ENCODE measurements around the gene SIRT6. TPM values are rescaled to one million over a fixed set of nuclear protein-coding genes. Genes with fewer than 3 reads are reported as not detected.
"Not testable (repeated sequence)": the region's sequence is repeated elsewhere in the genome, so short reads cannot be mapped to it uniquely, and the experiment has no call there.

SIRT6 gene
- total RNA-seq, 1 experiment from 2014 or later, result 10.0 TPM

DNA sequence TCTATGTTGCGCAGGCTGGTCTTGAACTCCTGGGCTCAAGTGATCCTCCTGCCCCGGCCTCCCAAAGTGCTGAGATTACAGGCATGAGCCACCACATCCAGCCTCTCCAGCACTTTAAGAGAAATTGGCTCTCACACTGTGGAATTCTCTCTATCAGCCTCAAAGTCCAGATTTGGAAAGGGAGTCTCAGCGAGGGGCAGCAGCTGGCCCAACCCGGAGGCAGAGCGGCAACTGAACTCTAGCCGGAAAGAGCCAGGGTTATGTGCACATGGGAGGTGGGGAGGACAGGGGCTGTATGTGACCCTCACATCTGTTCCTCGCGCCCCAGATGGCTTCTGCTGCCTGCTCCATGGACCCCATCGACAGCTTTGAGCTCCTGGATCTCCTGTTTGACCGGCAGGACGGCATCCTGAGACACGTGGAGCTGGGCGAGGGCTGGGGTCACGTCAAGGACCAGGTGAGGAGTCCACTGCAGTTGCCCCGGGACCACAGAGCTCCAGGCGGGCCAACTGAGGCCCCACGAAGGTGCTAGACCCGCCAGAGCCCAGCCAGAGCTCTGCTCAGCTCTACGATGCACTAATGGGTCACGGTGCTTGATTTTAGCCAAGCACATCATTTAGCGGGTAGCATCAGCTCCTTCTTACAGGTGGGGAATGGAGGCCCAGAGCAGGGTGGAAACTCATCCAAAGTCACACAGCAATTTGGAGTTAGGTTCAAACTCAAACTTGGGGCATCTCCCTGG, 27.6 kb downstream of the SIRT6 start:
- in situ Hi-C loops (cut with HindIII; ENCODE audit: low pct_unique_long_range_greater_than_20kb, low sequenced_read_pairs), result no loop called here
- DNase-seq (ENCODE audit: low read depth, low spot score), result no peak

DNA sequence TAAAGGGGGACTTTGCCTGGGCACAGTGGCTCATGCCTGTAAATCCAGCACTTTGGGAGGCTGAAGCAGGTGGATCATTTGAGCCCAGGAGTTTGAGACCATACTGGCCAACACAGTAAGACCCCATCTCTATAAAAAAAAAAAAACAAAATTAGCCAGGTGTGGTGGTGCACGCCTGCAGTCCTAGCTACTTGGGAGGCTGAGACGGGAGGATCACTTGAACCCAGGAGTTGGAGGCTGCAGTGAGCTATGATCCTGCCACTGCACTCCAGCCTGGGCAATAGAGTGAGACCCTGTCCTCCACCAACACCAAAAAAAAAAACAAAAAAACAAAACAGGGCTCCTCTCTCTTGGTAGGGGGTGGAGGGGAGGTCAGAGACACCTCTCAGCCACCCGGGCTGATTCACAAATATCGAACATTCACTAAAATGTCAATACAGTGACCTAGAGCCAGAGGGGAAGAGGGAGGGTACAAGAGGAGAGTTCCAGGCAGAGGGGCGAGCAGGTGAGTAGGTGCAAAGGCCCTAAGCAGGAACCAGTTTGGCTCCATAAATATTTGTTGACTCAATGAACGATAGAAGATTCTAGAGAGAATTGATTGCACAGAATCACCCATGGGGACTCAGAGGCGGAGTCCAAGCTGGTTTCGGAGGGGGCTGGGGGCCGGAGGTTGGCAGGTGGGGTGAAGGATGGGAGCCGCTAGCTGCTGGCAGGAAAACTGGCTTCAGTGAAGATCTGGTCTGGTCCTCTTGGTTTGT, 29.9 kb downstream of the SIRT6 start:
- no peak for DNase-seq (ENCODE audit: low read depth, low spot score)
- in situ Hi-C loops (cut with HindIII; ENCODE audit: low pct_unique_long_range_greater_than_20kb, low sequenced_read_pairs), result no loop called here

DNA sequence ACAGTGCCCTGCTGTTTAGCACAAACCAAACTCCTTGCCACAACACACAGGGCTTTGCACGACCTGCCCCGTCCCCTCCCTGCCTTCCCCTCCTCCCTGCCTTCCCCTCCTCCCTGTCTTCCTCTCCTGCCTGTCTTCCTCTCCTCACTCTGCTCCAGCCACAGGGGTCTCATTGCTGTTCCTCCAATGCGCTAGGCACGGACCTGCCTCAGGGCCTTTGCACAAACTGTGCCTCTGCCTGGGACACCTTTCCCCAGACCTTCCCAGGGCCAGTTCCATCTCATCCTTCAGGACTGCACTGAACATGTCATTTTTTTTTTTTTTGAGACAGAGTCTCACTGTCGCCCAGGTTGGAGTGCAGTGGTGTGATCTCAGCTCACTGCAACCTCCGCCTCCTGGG, 30.7 kb downstream of the SIRT6 start:
- no peak for DNase-seq (ENCODE audit: low read depth, low spot score)
- in situ Hi-C loops (cut with HindIII; ENCODE audit: low pct_unique_long_range_greater_than_20kb, low sequenced_read_pairs), result no loop called here

DNA sequence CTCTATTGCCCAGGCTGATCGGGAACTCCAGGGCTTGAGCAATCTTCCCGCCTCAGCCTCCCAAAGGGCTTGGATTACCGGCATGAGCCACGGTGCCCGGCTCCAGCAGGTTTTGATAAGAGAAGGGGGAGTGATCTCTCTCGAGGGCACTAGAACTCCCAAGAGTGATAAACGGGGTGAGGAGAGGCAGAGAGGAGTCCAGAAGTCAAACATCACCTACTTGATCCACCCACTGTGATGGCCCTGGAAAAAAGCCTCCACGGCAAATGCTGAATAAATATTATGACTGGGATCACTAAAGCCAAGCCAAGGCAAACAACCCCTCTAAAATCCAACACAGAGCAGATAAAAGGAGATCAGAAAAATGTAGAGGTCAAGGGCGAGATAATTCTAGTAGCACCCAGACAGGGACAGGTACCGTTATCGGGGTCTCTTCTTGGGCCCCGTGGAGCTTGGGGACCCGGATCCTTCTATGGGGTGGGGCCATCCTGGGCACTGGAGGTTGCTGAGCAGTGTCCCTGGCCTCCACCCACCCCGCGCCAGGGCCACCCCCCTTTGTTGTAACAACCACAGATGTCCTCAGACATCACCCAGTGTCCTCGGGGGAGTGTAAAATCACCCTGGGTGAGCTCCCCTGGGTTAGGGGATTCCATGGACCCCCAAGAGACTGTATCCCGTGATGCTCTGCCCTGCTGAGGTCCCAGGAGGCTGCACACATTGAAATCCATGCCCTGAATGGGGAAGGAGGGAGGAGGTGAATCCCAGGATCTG, 32.7 kb downstream of the SIRT6 start:
- in situ Hi-C loops (cut with HindIII; ENCODE audit: low pct_unique_long_range_greater_than_20kb, low sequenced_read_pairs), result no loop called here
- no peak for DNase-seq (ENCODE audit: low read depth, low spot score)

DNA sequence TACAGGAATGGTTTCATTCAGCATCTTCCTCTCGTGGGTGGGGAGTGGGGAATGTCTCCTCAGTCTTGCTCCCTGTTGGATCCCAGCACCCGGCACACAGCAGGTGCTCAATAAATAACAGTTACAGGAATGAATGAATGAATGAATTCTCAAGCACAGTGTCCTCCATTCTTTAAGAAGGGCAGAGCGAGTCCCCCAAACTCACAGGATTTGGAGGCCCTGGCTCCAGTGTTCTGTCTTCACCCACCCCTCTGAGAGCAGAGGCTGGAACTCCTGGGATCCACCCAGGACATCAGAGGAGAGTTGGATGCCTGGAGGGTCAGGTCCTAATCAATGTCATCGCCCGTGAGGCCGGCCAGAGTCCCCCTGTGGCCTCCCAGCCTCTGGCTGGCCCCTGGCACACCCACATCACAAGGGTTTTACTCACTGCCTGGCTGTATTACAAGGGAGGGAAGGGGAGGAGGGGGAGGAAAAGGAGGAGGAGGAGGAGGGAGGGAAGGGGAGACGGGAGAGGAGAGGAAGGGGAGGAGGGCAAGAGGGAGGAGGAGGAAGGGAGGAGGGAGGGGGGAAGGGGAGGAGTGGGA, 37.6 kb downstream of the SIRT6 start:
- DNase-seq (ENCODE audit: low read depth, low spot score), result no peak
- in situ Hi-C loops (cut with HindIII; ENCODE audit: low pct_unique_long_range_greater_than_20kb, low sequenced_read_pairs), result no loop called here

DNA sequence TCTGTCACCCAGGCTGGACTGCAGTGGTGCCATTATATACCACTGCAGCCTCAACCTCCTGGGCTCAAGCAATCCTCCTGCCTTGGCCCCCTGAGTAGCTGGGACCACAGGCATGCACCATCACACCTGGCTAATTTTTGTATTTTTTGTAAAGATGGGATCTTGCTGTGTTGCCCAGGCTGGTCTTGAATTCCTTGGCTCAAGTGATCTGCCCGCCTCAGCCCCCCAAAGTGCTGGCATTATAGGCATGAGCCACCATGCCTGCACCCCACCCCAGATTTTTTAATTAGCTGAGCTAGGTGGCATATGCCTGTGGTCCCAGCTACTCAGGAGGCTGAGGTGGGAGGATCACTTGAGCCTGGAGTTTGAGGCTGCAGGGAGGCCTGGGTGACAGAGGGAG, 39.4 kb downstream of the SIRT6 start:
- in situ Hi-C loops (cut with HindIII; ENCODE audit: low pct_unique_long_range_greater_than_20kb, low sequenced_read_pairs); DNase-seq (ENCODE audit: low read depth, low spot score): not testable (repeated sequence)

DNA sequence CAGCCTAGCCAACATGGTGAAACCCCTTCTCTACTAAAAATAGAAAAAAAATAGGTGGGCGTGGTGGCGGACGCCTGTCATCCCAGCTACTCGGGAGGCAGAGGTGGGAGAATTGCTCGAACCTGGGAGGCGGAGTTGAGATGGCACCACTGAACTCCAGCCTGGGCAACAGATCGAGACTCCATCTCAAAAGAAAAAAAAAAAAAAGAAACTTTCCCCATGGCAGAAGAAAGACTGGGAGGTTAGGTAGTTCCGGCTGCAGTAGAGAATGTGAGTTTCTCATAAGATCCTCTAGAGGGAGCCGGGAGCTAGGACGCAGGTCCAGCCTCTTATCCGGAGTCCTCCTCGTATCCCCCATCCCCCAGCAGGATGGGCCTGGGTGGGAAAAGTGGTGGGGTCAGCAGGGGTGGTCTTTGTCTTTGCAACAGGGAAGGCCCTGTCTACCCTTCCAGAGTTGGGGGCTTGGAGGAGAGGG, 42.1 kb downstream of the SIRT6 start:
- in situ Hi-C loops (cut with HindIII; ENCODE audit: low pct_unique_long_range_greater_than_20kb, low sequenced_read_pairs), result no loop called here
- peak; percentile 78 for DNase-seq (ENCODE audit: low read depth, low spot score)

DNA sequence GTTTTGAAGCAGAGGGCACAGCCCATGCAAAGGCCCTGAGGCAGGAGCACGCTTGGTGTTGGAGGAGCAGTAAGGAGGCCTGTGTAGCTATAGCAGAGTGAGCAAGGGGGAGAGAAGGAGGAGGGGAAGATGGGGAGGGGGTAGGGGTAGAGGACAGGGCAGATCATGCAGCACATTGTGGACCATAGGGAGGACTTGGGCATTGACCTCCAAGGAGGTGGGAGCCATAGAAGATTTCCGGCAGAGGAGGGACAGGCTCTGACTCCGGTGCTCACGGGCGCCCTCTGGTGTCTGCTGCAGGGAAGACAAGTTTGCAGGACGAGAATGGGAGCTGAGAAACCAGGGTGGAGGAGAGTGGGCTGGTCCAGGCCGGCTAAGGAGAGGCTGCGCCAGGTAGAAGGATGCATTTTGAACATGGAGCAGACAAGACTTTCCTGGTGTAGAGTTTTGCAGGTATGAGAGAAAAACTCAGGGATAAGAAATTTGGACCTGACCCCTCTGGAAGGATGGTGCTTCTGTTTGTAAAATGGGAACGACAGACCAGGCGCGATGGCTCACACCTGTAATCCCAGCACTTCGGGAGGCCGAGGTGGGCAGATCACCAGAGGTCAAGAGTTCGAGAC, 42.6 kb downstream of the SIRT6 start:
- DNase-seq (ENCODE audit: low read depth, low spot score), result peak; percentile 78
- in situ Hi-C loops (cut with HindIII; ENCODE audit: low pct_unique_long_range_greater_than_20kb, low sequenced_read_pairs), result no loop called here

DNA sequence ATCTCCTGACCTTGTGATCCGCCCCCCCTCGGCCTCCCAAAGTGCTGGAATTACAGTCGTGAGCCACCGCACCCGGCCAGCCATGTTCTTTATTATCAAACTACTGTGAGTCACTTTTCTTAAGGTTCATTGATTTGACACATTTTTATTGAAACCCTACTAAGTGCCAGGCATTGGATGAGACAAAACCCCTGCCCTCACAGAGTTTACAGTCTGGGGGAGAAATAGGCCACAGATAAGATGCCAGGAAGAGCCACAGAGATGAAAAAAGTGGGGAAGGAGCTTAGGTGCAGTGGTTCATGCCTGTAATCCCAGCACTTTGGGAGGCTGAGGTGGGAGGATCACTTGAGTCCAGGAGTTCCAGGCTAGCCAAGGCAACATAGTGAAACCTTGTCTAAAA, 43.9 kb downstream of the SIRT6 start:
- no peak for DNase-seq (ENCODE audit: low read depth, low spot score)
- in situ Hi-C loops (cut with HindIII; ENCODE audit: low pct_unique_long_range_greater_than_20kb, low sequenced_read_pairs), result no loop called here

DNA sequence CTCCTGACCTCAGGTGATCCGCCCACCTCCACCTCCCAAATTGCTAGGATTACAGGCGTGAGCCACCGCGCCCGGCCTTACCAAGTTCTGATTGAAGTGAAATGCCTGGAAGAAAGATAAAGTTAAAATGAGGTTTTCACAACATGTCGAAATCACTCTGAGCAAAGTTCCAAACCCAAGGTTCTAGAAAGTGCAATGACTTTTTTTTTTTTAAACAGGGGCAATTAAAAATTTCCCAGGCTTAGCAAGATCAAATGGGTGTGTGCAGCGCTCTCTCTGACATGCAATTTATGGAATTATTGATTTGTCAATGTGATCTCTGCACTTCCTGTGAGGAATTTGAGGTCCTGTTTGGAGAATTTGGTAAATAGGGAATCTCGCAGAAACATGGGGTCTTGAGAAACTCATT, 45.7 kb downstream of the SIRT6 start:
- in situ Hi-C loops (cut with HindIII; ENCODE audit: low pct_unique_long_range_greater_than_20kb, low sequenced_read_pairs), result no loop called here
- no peak for DNase-seq (ENCODE audit: low read depth, low spot score)

DNA sequence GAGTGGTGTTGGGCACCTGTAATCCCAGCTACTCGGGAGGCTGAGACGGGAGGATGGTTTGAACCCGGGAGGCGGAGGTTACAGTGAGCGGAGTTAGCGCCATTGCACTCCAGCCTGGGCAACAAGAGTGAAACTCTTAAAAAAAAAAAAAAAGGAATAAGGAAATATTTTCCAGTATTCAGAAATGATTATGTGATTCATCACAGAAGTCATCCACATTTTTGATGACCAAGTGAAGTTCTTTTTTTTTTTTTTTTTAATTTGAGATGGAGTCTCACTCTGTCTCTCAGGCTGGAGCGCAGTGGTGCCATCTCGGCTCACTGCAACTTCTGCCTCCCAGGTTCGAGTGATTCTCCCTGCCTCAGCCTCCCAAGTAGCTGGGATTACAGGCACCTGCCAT, 47.0 kb downstream of the SIRT6 start:
- DNase-seq (ENCODE audit: low read depth, low spot score); in situ Hi-C loops (cut with HindIII; ENCODE audit: low pct_unique_long_range_greater_than_20kb, low sequenced_read_pairs): not testable (repeated sequence)

DNA sequence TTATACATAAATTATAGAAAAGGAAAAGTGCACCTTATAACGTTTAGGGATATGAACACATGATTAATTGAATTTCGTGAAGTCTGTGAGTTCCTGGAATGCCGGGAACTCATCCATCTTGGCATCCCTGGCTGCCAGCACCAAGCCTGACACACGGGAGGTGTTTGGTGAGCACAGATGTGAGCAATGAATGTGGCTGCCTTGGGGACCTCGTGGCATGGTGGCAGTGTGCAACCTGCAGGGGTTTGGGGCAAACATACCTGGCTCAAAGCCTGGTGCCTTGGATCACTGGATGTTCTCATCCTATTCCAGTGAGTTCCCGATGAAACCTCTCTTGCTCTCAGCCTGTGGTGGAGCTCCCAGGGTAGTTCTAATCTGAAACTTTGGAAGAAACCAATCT, 48.0 kb downstream of the SIRT6 start:
- no peak for DNase-seq (ENCODE audit: low read depth, low spot score)

DNA sequence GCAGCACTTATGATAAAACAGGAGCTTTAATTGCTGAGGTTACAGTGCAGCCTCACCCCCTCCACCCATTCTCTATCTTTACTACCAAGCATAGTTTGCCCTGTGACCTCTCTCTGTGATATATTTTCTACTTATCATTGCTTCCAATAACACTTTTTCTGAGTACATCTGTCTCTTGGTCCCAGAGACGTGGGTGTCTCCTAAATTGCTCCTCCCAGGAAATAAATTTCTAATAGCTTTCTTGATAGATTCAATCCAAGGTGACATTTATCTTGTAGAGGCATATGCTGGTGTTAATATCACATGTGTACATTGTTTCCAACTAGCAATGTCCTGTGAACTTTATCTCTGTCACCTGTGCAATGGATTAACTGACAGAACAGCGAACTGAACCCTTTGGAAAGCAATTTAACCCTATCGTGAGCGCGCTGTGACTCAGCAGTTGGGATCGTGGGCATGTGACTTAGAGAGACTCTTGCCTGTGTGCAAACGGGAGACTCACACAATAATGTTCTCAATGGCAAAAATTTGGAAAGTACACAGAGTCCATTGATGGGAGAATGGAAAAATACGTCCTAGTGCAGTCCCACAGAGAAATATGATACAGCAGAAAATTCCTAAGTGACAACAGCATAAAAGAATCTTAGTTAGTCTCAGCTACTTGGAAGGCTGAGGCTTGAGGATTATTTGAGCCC, 51.5 kb downstream of the SIRT6 start:
- peak; percentile 94 for DNase-seq (ENCODE audit: low read depth, low spot score)
- in situ Hi-C loops (cut with HindIII; ENCODE audit: low pct_unique_long_range_greater_than_20kb, low sequenced_read_pairs), result no loop called here

More for the DNA sequence above, 48.0 kb downstream of the SIRT6 start:
- in situ Hi-C loops (cut with HindIII; ENCODE audit: low pct_unique_long_range_greater_than_20kb, low sequenced_read_pairs), result no loop called here

DNA sequence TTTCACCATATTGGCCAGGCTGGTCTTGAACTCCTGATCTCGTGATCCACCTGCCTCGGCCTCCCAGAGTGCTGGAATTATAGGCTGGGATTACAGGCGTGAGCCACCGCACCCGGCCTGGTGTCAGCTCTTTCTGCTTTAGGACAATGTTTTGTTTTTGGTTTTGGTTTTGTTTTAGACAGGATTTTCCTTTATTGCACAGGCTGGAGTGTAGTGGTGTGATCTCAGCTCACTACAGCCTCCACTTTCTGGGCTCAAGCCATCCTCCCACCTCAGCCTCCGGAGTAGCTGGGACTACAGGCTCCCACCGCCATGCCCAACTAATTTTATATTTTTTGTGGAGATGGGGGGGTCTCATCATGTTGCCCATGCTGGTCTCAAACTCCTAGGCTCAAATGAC, 53.3 kb downstream of the SIRT6 start:
- DNase-seq (ENCODE audit: low read depth, low spot score); in situ Hi-C loops (cut with HindIII; ENCODE audit: low pct_unique_long_range_greater_than_20kb, low sequenced_read_pairs): not testable (repeated sequence)

DNA sequence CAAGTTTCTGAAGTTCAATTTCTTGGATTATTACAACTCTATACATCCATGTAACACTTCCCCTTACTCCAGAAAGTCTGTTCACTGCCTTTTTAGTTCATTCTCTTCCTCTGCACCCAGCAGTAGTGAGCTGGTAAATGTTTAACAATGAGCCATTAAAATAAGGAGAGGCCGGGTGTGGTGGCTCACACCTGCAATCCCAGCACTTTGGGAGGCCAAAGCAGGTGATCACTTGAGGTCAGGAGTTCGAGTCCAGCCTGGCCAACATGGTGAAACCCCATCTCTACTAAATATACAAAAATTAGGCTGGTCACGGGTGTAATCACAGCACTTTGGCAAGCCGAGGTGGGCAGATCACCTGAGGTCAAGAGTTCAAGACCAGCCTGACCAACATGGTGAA, 55.0 kb downstream of the SIRT6 start:
- DNase-seq (ENCODE audit: low read depth, low spot score); in situ Hi-C loops (cut with HindIII; ENCODE audit: low pct_unique_long_range_greater_than_20kb, low sequenced_read_pairs): not testable (repeated sequence)

DNA sequence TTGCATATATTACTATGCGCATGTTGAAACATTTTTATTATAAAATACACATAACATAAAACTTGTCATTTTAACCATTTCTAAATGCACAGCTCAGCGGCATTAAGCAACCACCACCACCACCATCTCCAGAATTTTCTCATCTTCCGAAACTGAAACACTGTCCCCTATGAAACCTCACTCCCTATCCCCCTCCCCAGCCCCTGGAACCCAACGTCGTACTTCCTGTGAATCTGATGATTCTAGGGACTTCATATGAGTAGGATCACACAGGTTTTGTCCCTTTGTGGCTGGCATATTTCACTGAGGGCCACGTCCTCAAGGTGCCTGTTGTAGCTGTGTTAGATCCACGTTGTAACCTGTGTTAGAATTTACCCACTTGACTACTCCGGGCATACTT, 57.7 kb downstream of the SIRT6 start:
- in situ Hi-C loops (cut with HindIII; ENCODE audit: low pct_unique_long_range_greater_than_20kb, low sequenced_read_pairs), result no loop called here
- no peak for DNase-seq (ENCODE audit: low read depth, low spot score)

Data from SK-MEL-5 (cell line).